Measurements from ENCODE around the gene ITLN1.

ITLN1 gene

DNA sequence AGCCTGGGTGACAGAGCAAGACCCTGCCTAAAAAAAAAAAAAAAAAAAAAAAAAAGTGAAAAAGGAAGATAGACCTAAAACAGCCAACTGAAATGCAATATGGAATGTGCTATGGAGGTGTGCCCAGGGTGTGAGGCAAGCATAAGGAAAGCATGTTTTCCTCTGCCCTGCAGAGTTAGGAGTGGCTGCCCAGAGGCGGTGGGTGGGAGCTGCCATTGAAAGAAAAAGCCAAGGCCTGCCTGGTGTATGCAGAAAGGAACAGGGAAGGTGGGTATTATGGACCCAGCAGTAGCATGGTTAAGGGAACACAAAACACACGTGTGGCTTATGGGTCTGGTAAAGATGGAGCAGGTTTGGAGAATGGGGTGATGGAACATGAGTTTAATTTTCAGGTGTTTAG lies 31.2 kb downstream of the ITLN1 start:
- no peaks in the 10 kb centered on the region for H3K9me3 ChIP-seq (ENCODE audit: insufficient read depth, low read length)
- DNase-seq (ENCODE audit: low read depth, low spot score), result no peak
- no peak overlapping the region for H3K4me3 ChIP-seq (ENCODE audit: insufficient read length, low read depth)
- no peaks in the 10 kb centered on the region for H3K4me1 ChIP-seq (ENCODE audit: insufficient read depth, insufficient read length)
- TF ChIP-seq ZNF274 (IDR thresholded peaks at IDR 0.05; ENCODE audit: low read depth, low read length) (no peak), SUZ12 (IDR thresholded peaks at IDR 0.05; ENCODE audit: extremely low read depth, insufficient read depth, insufficient read length) (no peak), YY1 (IDR thresholded peaks at IDR 0.05; ENCODE audit: insufficient read depth, insufficient read length) (no peak)
- H3K27me3 ChIP-seq (ENCODE audit: insufficient read depth, insufficient read length), result peaks cover 5% of the 10 kb centered on the region
- no peak overlapping the region for H3K9ac ChIP-seq (ENCODE audit: insufficient read length, low read depth)
- H3K36me3 ChIP-seq (ENCODE audit: insufficient read depth, insufficient read length, low read length), result no peaks in the 10 kb centered on the region

DNA sequence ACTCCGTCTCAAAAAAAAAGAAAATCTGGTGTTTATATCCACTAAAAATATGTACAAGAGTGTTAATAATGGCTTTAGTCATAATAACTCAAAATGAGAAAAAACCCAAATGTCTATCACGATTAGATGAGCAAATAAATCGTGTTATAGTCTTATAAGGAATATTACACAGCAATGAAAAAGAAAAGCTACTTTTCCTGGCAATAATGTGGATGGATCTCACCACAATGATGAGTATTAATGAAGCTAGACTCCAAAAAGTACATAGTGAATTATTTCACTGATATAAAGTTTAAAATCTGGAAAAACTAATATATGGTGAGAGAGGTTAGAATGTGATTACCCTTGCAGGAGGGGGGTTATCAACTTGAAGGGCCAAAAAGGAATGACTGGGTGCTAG lies 32.0 kb downstream of the ITLN1 start:
- no peaks in the 10 kb centered on the region for H3K36me3 ChIP-seq (ENCODE audit: insufficient read depth, insufficient read length, low read length)

DNA sequence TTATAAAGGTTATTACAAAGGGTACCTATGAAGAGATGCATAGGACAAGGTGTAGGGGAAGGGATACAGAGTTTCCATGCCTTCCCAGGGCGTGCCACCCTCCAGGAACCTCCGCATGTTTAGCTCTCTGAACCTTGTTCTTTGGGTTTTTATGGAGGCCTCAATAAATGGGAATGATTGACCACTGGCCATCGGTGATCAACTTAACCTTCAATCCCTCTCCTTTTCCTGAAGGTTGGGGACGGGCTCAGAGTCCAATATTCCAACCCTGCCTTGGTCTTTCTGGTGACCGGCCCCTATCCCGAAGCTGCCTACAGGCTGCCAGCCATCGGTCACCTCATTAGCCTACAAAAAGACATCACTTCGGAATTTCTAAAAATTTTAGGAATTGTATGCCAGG lies 34.0 kb downstream of the ITLN1 start:
- TF ChIP-seq ZNF274 (IDR thresholded peaks at IDR 0.05; ENCODE audit: low read depth, low read length) (no peak), SUZ12 (IDR thresholded peaks at IDR 0.05; ENCODE audit: extremely low read depth, insufficient read depth, insufficient read length) (no peak), YY1 (IDR thresholded peaks at IDR 0.05; ENCODE audit: insufficient read depth, insufficient read length) (no peak)
- no peak for DNase-seq (ENCODE audit: low read depth, low spot score)
- Histone ChIP-seq H3K9me3 (ENCODE audit: insufficient read depth, low read length) (no peaks in the 10 kb centered on the region), H3K4me1 (ENCODE audit: insufficient read depth, insufficient read length) (no peaks in the 10 kb centered on the region), H3K36me3 (ENCODE audit: insufficient read depth, insufficient read length, low read length) (no peaks in the 10 kb centered on the region), H3K4me3 (ENCODE audit: insufficient read length, low read depth) (no peak overlapping the region), H3K9ac (ENCODE audit: insufficient read length, low read depth) (no peak overlapping the region), H3K27me3 (ENCODE audit: insufficient read depth, insufficient read length) (peaks cover 2% of the 10 kb centered on the region)

More for the DNA sequence above, 32.0 kb downstream of the ITLN1 start:
- no peak overlapping the region for H3K4me3 ChIP-seq (ENCODE audit: insufficient read length, low read depth)
- H3K4me1 ChIP-seq (ENCODE audit: insufficient read depth, insufficient read length), result no peaks in the 10 kb centered on the region
- H3K9ac ChIP-seq (ENCODE audit: insufficient read length, low read depth), result no peak overlapping the region
- H3K27me3 ChIP-seq (ENCODE audit: insufficient read depth, insufficient read length), result peaks cover 5% of the 10 kb centered on the region
- no peak for TF ChIP-seq ZNF274 (IDR thresholded peaks at IDR 0.05; ENCODE audit: low read depth, low read length)
- TF ChIP-seq SUZ12 (IDR thresholded peaks at IDR 0.05; ENCODE audit: extremely low read depth, insufficient read depth, insufficient read length), result no peak
- no peak for TF ChIP-seq YY1 (IDR thresholded peaks at IDR 0.05; ENCODE audit: insufficient read depth, insufficient read length)
- no peaks in the 10 kb centered on the region for H3K9me3 ChIP-seq (ENCODE audit: insufficient read depth, low read length)
- DNase-seq (ENCODE audit: low read depth, low spot score), result no peak

- Histone ChIP-seq H3K4me3 (ENCODE audit: insufficient read length, low read depth) (no peak overlapping the region), H3K36me3 (ENCODE audit: insufficient read depth, insufficient read length, low read length) (no peaks in the 10 kb centered on the region), H3K4me1 (ENCODE audit: insufficient read depth, insufficient read length) (no peaks in the 10 kb centered on the region), H3K9ac (ENCODE audit: insufficient read length, low read depth) (no peak overlapping the region), H3K27me3 (ENCODE audit: insufficient read depth, insufficient read length) (no peaks in the 10 kb centered on the region), H3K9me3 (ENCODE audit: insufficient read depth, low read length) (no peaks in the 10 kb centered on the region)
- TF ChIP-seq ZNF274 (IDR thresholded peaks at IDR 0.05; ENCODE audit: low read depth, low read length), result no peak
- no peak for TF ChIP-seq YY1 (IDR thresholded peaks at IDR 0.05; ENCODE audit: insufficient read depth, insufficient read length)
- no peak for TF ChIP-seq SUZ12 (IDR thresholded peaks at IDR 0.05; ENCODE audit: extremely low read depth, insufficient read depth, insufficient read length)
- DNase-seq (ENCODE audit: low read depth, low spot score), result no peak
Observed at GRCh38 chr1:160850541-160850940, 34.4 kb downstream of the ITLN1 start.

- no peaks in the 10 kb centered on the region for H3K36me3 ChIP-seq (ENCODE audit: insufficient read depth, insufficient read length, low read length)
- H3K4me1 ChIP-seq (ENCODE audit: insufficient read depth, insufficient read length), result no peaks in the 10 kb centered on the region
- no peaks in the 10 kb centered on the region for H3K9me3 ChIP-seq (ENCODE audit: insufficient read depth, low read length)
- TF ChIP-seq SUZ12 (IDR thresholded peaks at IDR 0.05; ENCODE audit: extremely low read depth, insufficient read depth, insufficient read length) (no peak), YY1 (IDR thresholded peaks at IDR 0.05; ENCODE audit: insufficient read depth, insufficient read length) (no peak), ZNF274 (IDR thresholded peaks at IDR 0.05; ENCODE audit: low read depth, low read length) (no peak)
- no peak overlapping the region for H3K4me3 ChIP-seq (ENCODE audit: insufficient read length, low read depth)
- H3K27me3 ChIP-seq (ENCODE audit: insufficient read depth, insufficient read length), result no peaks in the 10 kb centered on the region
- no peak for DNase-seq (ENCODE audit: low read depth, low spot score)
- no peak overlapping the region for H3K9ac ChIP-seq (ENCODE audit: insufficient read length, low read depth)
Observed at GRCh38 chr1:160846281-160846680, 38.7 kb downstream of the ITLN1 start.

DNA sequence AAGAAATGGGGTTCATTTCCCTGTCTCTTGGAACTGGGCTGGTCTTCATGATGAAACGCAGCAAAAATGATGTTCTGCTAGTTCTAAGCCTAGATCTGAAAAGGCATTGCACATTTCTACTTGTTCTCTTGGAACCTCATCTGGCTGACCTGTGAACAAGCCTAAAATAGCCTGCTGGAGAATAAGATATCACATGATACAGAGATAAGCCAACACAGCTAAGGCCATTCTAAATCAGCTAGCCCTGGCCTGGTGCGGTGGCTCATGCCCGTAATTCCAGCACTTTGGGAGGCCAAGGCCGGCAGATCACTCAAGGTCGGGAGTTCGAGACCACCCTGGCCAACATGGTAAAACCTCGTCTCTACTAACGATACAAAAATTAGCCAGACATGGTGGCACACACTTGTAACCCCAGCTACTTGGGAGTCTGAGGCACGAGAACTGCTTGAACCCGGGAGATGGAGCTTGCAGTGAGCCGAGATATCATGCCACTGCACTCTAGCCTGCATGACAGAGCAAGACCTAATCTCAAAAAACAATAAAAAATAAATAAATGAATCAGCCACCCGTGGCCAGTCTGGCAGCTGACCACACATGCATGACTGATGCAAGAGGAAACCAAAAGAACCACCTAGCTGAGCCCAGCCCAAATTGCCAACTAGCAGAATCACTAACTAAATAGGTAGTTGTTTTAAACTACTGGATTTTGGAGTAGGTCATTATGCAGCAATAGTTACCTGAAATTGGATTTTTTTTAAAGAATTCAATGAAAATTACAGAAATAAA lies 40.3 kb downstream of the ITLN1 start:
- Histone ChIP-seq H3K36me3 (ENCODE audit: insufficient read depth, insufficient read length, low read length) (no peaks in the 10 kb centered on the region), H3K4me1 (ENCODE audit: insufficient read depth, insufficient read length) (no peaks in the 10 kb centered on the region), H3K4me3 (ENCODE audit: insufficient read length, low read depth) (no peak overlapping the region), H3K27me3 (ENCODE audit: insufficient read depth, insufficient read length) (no peaks in the 10 kb centered on the region), H3K9ac (ENCODE audit: insufficient read length, low read depth) (no peak overlapping the region), H3K9me3 (ENCODE audit: insufficient read depth, low read length) (no peaks in the 10 kb centered on the region)
- DNase-seq (ENCODE audit: low read depth, low spot score), result no peak
- no peak for TF ChIP-seq YY1 (IDR thresholded peaks at IDR 0.05; ENCODE audit: insufficient read depth, insufficient read length)
- TF ChIP-seq ZNF274 (IDR thresholded peaks at IDR 0.05; ENCODE audit: low read depth, low read length), result no peak
- TF ChIP-seq SUZ12 (IDR thresholded peaks at IDR 0.05; ENCODE audit: extremely low read depth, insufficient read depth, insufficient read length), result no peak

- DNase-seq (ENCODE audit: low read depth, low spot score), result no peak
- no peak overlapping the region for H3K4me3 ChIP-seq (ENCODE audit: insufficient read length, low read depth)
- peaks cover 2% of the 10 kb centered on the region for H3K27me3 ChIP-seq (ENCODE audit: insufficient read depth, insufficient read length)
- no peak overlapping the region for H3K9ac ChIP-seq (ENCODE audit: insufficient read length, low read depth)
- H3K36me3 ChIP-seq (ENCODE audit: insufficient read depth, insufficient read length, low read length), result no peaks in the 10 kb centered on the region
- peaks cover 4% of the 10 kb centered on the region for H3K4me1 ChIP-seq (ENCODE audit: insufficient read depth, insufficient read length)
- no peaks in the 10 kb centered on the region for H3K9me3 ChIP-seq (ENCODE audit: insufficient read depth, low read length)
- no peak for TF ChIP-seq SUZ12 (IDR thresholded peaks at IDR 0.05; ENCODE audit: extremely low read depth, insufficient read depth, insufficient read length)
- no peak for TF ChIP-seq ZNF274 (IDR thresholded peaks at IDR 0.05; ENCODE audit: low read depth, low read length)
- TF ChIP-seq YY1 (IDR thresholded peaks at IDR 0.05; ENCODE audit: insufficient read depth, insufficient read length), result no peak
Observed at GRCh38 chr1:160841079-160841478, 43.9 kb downstream of the ITLN1 start.

Measured in NT2/D1 (cell line).